SK-N-SH (cell line): ENCODE data around the gene TOGARAM2.

Source experiments
- GATA2 ChIP-seq: sonication (generic); formaldehyde crosslinking; IDR thresholded peaks from 2 replicates; pipeline ENCODE4 v1.5.0; 2020; ENCODE audit warnings: mild to moderate bottlenecking, missing genetic modification reagents
- NRF1 ChIP-seq: IDR thresholded peaks from 2 replicates; pipeline ENCODE4 v1.6.1; 2012; ENCODE audit warnings: low read depth, mild to moderate bottlenecking, low read length
- POLR2AphosphoS5 ChIP-seq: IDR thresholded peaks from 2 replicates; pipeline ENCODE4 v1.6.1; 2012; ENCODE audit warnings: low read depth, low read length
- TAF1 ChIP-seq: IDR thresholded peaks from 2 replicates; pipeline ENCODE4 v1.6.1; 2012; ENCODE audit warnings: low read depth, mild to moderate bottlenecking, low read length, moderate library complexity, borderline replicate concordance
- TF ChIP-seq, protein P1 (sequence below): fragments of 200-600 bp; sonication (generic); IDR thresholded peaks from 2 replicates; pipeline ENCODE4 v1.6.1; 2017; ENCODE audit warnings: antibody characterized with exemption, mild to moderate bottlenecking, moderate library complexity

DNA sequence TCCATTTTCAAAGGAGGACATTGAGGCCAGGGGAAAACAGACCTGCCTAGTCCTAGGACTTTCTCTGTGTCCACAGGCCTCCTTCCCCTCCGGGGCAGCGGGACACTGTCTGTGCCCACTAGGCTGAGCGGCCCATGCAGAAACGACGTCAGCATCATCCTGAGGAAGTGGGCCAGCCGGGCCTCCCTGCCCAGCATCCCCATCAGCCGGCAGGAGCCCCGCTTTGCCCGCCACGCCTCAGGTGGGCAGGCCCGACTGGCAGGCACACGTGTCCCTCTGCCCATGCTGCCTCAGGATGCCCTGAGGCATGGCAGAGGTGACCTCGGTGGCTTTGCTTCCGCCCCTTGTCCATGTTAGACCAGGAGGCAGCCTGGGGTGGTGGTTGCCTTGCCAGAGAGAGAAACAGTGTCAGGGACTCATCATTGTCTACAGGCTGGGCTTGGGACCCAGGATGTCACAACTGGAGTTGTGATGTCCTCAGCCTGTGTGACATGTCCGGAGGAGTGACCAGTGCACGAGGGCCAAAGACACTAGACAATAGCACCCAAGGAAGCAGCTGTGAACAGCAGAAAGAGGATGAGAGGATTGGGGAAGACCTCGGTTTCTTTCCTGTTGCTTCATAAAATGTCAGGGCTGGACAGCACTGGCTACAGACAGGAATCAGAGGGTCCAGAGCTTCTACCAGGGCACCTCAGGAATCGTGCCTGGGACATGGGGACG is 36.8 kb downstream of the TOGARAM2 start:
- no peak for TF ChIP-seq NRF1
- TF ChIP-seq GATA2, result no peak
- TF ChIP-seq, protein P1, sequence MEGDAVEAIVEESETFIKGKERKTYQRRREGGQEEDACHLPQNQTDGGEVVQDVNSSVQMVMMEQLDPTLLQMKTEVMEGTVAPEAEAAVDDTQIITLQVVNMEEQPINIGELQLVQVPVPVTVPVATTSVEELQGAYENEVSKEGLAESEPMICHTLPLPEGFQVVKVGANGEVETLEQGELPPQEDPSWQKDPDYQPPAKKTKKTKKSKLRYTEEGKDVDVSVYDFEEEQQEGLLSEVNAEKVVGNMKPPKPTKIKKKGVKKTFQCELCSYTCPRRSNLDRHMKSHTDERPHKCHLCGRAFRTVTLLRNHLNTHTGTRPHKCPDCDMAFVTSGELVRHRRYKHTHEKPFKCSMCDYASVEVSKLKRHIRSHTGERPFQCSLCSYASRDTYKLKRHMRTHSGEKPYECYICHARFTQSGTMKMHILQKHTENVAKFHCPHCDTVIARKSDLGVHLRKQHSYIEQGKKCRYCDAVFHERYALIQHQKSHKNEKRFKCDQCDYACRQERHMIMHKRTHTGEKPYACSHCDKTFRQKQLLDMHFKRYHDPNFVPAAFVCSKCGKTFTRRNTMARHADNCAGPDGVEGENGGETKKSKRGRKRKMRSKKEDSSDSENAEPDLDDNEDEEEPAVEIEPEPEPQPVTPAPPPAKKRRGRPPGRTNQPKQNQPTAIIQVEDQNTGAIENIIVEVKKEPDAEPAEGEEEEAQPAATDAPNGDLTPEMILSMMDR, result no peak
- no peak for TF ChIP-seq POLR2AphosphoS5
- TF ChIP-seq TAF1, result no peak
